GM19023 (cell line): ENCODE measurements around the gene VSIG10L2.

Experiments
- ATAC-seq: cut with Tn5 transposase; IDR thresholded peaks from one replicate; pipeline ENCODE4 v1.9.1; 2021; ENCODE audit warnings: mild to moderate bottlenecking, moderate library complexity; ENCODE audit not compliant: unreplicated experiment

VSIG10L2 gene

GRCh38 chr11:125929445-125930075, 16.3 kb upstream of the VSIG10L2 start:
- no peak for ATAC-seq

GRCh38 chr11:125930076-125930450, 15.8 kb upstream of the VSIG10L2 start:
- no peak for ATAC-seq

DNA sequence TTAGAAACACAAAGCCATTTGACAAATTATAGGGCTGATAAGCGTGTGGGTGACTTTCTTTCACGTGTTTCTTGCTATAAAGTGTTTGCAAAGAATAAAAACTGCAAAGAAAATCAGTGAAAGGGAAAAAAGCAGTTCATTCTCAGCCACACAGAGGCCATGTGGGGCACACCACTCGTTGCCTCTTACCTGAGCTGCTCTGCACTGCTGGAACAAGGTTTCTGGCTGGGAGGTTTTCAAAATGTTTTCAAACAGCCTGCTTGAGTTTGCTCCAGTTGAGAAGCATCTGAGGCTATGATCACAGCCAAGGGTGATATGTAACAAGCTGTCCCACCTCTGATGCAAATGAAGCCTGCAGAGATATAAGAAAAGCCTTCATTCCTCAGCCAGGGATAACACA, 14.7 kb upstream of the VSIG10L2 start:
- no peak for ATAC-seq

GRCh38 chr11:125931668-125932067, 14.2 kb upstream of the VSIG10L2 start:
- ATAC-seq, result no peak

DNA sequence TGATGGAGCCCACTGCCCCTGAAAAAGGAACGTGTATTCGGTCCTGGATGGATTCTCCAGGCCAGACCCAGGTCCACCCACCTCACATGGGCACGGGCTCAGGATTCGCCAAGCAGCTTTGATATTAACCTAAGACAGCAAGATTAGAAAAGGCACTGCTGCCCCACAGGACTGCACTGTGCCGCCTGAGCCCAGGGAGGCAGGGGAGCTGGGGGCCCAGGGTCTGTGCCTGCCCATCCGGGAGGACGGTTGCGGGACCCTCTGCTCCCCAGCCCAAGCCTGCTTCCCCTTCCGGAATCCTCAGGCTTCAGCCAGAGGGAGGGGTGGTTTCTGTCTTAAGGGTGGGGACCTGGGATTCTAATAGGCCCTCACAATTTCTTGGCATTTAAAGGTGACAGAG, 13.5 kb upstream of the VSIG10L2 start:
- ATAC-seq, result no peak

DNA sequence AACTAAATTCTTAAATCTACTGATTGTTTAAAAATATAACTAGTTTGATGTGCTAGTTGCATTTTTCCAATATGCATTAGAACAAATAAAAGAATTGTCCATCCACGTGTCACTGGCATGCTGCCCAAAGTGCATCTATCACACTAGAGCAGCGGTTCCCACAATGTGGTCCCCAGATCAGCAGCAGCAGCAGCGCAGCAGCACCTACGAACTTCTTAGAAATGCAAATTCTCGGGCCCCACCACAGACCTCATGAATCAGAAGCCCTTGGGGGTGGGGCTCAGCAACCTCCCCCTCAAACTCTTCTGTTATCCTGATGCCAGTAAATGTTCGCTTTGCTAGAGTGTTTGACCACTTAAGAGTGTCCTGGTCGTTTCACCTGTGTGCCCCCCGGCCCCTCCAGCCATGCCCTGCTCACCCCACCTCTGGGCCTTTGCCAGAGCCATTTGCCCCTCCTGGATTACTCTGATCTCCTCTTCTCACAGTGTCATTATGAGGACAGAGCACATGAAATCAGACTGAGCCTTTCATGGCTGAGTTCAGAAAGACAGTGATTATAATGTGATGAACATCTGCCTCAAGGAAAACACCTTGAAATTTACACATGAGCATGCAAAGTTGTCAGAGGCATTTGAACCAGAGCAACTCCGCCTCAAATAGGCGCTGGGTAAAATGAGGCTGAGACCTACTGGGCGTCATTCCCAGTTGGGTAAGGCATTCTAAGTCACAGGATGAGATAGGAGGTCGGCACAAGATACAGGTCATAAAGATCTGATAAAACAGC, 12.6 kb upstream of the VSIG10L2 start:
- no peak for ATAC-seq

GRCh38 chr11:125934473-125934872, 11.4 kb upstream of the VSIG10L2 start:
- no peak for ATAC-seq

GRCh38 chr11:125935056-125935455, 10.8 kb upstream of the VSIG10L2 start:
- no peak for ATAC-seq

DNA sequence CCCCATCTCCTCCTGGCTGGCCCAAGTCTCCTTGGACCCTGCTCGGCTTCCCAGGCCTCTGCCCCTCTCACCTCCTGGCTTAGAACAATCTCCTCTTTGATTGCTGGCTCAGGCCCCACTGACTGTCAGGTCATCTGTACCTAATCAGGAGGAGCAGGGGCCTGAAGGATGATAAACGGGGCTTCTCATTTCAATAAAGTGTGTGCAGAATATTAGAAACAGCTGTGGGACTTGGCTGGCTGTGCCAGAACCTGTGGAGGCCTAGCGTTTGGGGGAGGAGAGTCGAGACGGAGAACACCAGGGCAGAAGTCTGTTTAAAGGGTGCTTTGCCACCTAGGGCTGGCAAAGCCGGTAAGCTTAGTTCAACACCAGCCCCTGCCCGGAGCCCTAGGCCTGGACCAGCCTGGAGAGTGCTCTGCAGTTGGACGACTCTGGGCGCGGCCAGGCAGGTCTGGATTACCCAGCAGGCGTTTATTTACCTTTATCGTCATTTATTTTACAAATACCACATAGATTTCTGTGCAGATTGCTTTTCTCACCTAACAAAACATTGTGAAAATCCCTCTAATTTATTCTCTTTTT, 10.1 kb upstream of the VSIG10L2 start:
- no peak for ATAC-seq

GRCh38 chr11:125938418-125938817, 7.4 kb upstream of the VSIG10L2 start:
- no peak for ATAC-seq

DNA sequence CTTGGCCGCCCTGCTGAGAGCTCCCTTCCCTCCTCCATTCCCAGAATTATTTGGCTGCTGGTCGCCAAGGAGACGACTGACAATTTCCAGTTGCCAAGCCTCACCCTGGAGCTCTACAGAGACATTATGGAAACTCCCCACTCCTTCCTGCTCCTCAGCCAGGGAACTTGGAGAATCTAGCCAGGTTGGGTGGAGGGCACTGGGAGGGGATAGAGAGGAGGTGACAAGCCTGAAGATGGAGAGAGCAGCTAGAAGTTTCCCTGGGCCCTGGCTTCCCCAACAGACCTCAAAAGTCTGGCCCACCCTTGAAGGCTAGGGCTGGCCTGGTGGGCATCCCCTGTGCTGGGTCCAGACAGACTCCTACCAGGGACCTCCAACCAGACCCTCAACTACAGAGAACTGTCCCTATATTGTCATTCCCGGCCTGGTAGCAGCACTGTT, 6.7 kb upstream of the VSIG10L2 start:
- ATAC-seq, result no peak

DNA sequence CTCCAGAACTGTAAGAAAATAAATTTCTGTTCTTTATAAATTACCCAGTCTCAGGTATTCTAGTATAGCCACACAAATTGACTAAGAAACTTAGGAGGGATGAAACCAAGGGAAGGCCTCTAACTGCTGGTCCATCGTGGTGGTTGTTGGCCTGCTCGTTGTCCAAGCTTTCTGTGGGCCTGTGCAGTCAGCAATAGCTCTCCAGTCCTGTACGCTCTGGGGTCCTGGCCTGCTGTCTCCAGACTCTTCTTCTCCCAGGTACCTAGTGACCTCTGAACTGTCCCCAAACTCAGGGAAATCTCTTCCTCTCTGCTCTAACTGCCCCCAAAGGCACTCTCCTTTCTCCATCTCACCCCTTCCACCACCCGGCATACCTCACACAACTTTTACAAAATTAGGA, 5.7 kb upstream of the VSIG10L2 start:
- ATAC-seq, result no peak

- no peak for ATAC-seq
These were observed 4.6 kb upstream of the VSIG10L2 start for GRCh38 chr11:125941267-125941618.

- ATAC-seq, result no peak
These were observed 3.9 kb upstream of the VSIG10L2 start for GRCh38 chr11:125941619-125942611.

DNA sequence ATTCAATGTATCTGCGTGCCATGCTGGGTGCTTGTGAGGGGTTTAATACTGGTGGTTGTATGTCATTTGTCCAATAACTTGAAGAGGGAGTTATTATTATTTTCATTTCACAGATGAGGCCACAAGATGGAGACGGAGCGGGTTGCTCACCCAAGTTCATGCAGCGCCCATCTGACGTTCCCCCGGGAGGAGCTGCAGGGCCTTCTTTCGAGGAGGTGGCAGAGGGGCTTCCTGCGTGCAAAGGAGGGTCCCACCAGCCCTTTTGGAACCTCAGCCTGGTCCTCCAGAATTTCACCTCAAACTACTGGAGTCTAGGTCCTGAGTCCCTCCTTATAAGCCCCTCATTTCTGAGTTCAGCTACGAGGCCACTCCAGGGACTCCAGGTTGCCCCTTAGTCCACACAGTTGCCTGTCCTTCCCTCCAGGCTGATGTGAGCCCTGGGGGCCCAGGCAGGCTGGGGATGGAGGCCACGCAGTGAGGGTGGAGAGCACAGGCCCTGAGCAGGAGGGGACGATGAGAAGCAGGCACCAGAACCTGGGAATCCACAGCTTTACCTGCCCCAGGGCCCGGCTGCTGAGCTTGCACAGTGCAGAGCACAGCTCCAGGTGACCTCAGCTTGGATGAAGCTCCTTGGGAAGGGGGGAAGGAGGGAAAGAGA, 2.9 kb upstream of the VSIG10L2 start:
- ATAC-seq, result no peak

GRCh38 chr11:125943661-125944349, 2.0 kb upstream of the VSIG10L2 start:
- ATAC-seq, result no peak

GRCh38 chr11:125944350-125945010, 1.4 kb upstream of the VSIG10L2 start:
- no peak for ATAC-seq

- no peak for ATAC-seq
These were observed 640 bp upstream of the VSIG10L2 start for GRCh38 chr11:125945011-125945796.
